A549 (cell line): ENCODE results near the gene ADARB2.

Experiments used
- EHF ChIP-seq: fragments of 250-450 bp; sonication (Bioruptor Pico); IDR thresholded peaks from 2 replicates; pipeline ENCODE4 v1.5.0; 2020; ENCODE audit warnings: mild to moderate bottlenecking
- ESRRA ChIP-seq: fragments of 150-350 bp; IDR thresholded peaks from 2 replicates; pipeline ENCODE4 v1.6.1; 2014; ENCODE audit warnings: mild to moderate bottlenecking, low read length, borderline replicate concordance
- FOSL2 ChIP-seq, 2 experiments: fragments of 450-650 bp in 1 of 2; fragments of >200 bp in 1 of 2; sonication (Bioruptor Twin) in 1 of 2; formaldehyde crosslinking; IDR thresholded peaks; 2 replicates each; pipeline versions ENCODE4 v1.5.0 to v1.6.1; 2016 to 2020; ENCODE audit warnings: mild to moderate bottlenecking in 1 of 2, moderate library complexity in 1 of 2
- POLR2A ChIP-seq: IDR thresholded peaks from 2 replicates; pipeline ENCODE4 v1.6.1; 2012; ENCODE audit warnings: mild to moderate bottlenecking, low read length
- RARB ChIP-seq: fragments of 250-450 bp; sonication (Bioruptor Pico); IDR thresholded peaks from 2 replicates; pipeline ENCODE4 v1.8.0; 2021; ENCODE audit warnings: mild to moderate bottlenecking, moderate library complexity
- SMC3 ChIP-seq: fragments of >200 bp; sonication (Bioruptor Twin); formaldehyde crosslinking; IDR thresholded peaks from 3 replicates; pipeline ENCODE4 v1.6.1; 2018; ENCODE audit warnings: inconsistent platforms
- TF ChIP-seq, protein P1 (sequence below): fragments of 450-650 bp; IDR thresholded peaks from 2 replicates; pipeline ENCODE4 v1.6.1; 2014; ENCODE audit warnings: antibody characterized with exemption
- TF ChIP-seq, protein P2 (sequence below): IDR thresholded peaks from 2 replicates; pipeline ENCODE4 v1.6.1; 2012
- TF ChIP-seq, protein P3 (sequence below): fragments of >200 bp; sonication (Bioruptor Twin); formaldehyde crosslinking; IDR thresholded peaks from 3 replicates; pipeline ENCODE4 v1.5.1; 2016

DNA sequence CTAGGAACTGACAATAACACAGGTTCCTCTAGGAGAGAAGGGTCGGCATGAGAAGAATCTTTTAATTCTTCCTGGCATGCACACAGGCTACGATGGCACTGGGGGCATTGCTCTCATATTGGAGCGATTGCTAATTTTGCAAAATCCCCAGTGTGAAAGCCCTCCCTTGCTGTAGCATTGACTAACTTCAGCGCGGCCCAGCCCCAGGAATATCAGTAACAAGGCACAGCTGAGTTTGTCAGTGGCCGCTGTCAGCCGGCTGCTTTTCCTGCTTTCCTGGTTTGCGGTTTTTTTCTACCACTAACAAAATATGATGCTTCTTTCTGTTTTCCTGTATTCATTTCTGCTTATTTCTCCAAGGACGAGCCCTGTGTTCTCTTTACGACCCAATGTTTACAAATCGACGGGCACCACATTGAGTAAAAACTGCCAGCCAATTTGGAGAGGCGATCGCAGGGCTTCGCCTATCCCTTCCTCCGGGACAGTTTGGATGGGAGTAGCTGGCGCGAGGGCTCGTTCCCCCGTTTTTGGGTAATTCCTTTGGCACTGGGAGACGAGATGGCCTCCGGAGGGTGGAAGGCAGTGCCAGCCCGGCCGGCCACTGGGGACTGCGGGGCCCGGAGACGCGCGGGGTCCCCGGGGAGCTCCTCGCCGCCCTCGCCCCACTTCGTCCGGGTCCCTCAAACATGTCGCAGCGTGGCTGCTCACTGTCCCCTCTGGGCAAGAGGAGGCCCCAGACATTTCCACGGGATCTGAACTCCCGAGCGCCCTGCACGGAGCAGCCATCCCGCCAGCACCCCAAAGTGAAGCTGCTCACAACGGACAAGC is 967 bp downstream of the ADARB2 start:
- TF ChIP-seq, protein P1, sequence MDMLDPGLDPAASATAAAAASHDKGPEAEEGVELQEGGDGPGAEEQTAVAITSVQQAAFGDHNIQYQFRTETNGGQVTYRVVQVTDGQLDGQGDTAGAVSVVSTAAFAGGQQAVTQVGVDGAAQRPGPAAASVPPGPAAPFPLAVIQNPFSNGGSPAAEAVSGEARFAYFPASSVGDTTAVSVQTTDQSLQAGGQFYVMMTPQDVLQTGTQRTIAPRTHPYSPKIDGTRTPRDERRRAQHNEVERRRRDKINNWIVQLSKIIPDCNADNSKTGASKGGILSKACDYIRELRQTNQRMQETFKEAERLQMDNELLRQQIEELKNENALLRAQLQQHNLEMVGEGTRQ: no peak
- TF ChIP-seq POLR2A (no peak), SMC3 (no peak), ESRRA (no peak), EHF (CRISPR knock-in tag) (no peak), FOSL2 (IDR thresholded peaks at IDR 0.05) (no peak), FOSL2 (CRISPR knock-in tag; IDR thresholded peaks at IDR 0.05) (no peak), RARB (no peak)
- TF ChIP-seq, protein P2, sequence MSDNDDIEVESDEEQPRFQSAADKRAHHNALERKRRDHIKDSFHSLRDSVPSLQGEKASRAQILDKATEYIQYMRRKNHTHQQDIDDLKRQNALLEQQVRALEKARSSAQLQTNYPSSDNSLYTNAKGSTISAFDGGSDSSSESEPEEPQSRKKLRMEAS: no peak
- TF ChIP-seq, protein P3, sequence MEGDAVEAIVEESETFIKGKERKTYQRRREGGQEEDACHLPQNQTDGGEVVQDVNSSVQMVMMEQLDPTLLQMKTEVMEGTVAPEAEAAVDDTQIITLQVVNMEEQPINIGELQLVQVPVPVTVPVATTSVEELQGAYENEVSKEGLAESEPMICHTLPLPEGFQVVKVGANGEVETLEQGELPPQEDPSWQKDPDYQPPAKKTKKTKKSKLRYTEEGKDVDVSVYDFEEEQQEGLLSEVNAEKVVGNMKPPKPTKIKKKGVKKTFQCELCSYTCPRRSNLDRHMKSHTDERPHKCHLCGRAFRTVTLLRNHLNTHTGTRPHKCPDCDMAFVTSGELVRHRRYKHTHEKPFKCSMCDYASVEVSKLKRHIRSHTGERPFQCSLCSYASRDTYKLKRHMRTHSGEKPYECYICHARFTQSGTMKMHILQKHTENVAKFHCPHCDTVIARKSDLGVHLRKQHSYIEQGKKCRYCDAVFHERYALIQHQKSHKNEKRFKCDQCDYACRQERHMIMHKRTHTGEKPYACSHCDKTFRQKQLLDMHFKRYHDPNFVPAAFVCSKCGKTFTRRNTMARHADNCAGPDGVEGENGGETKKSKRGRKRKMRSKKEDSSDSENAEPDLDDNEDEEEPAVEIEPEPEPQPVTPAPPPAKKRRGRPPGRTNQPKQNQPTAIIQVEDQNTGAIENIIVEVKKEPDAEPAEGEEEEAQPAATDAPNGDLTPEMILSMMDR: no peak
